ENCODE measurements around the gene ARFIP1. TPM values are rescaled to one million over a fixed set of nuclear protein-coding genes. Genes with fewer than 3 reads are reported as not detected.

The ARFIP1 gene
- total and polyA plus RNA-seq, 2 of the 8 experiments (the other 6 are each of a cell fraction or from before 2014, with no cell fraction given), result 13.5 to 38.0 TPM

GRCh38 chr4:152856960-152857359, 77.2 kb downstream of the ARFIP1 start (continued):
- no peak for TF ChIP-seq SP4 (IDR thresholded peaks at IDR 0.05; ENCODE audit: low read length)
- no peak for TF ChIP-seq POLR2AphosphoS5 (IDR thresholded peaks at IDR 0.05; ENCODE audit: low read depth, low read length)
- no peak for TF ChIP-seq SIN3A (conservative IDR thresholded peaks at IDR 0.05 in 1 of 2, IDR thresholded peaks at IDR 0.05 in 1 of 2; ENCODE audit: low read depth in 1 of 2, low read length in 2 of 2)
- no peak for TF ChIP-seq CBX5 (IDR thresholded peaks at IDR 0.05; ENCODE audit: low read depth, low read length)
- TF ChIP-seq SP2 (IDR thresholded peaks at IDR 0.05; ENCODE audit: low read length), result no peak
- TF ChIP-seq TAF1 (IDR thresholded peaks at IDR 0.05; ENCODE audit: low read depth, low read length), result no peak
- TF ChIP-seq FOSL1 (IDR thresholded peaks at IDR 0.05; ENCODE audit: insufficient read depth, low read depth, low read length), result no peak
- no peak for TF ChIP-seq RNF2 (IDR thresholded peaks at IDR 0.05; ENCODE audit: borderline replicate concordance, low read depth, low read length, missing control alignments, poor library complexity, severe bottlenecking)
- no peak for TF ChIP-seq NANOG (IDR thresholded peaks at IDR 0.05; ENCODE audit: insufficient read depth, low read depth, low read length, poor library complexity, severe bottlenecking)
